NCI-H510A treated with DMSO at 0.1 percent for 48 hours (cell line): ENCODE measurements around the gene CCDC28B.
A peak's percentile ranks its signal among the peaks of the same experiment; 100 is the strongest.

Experiments
- DNase-seq: peaks from one replicate; lab custom pipeline; 2025; lab: John Stamatoyannopoulos, UW

CCDC28B gene

GRCh38 chr1:32221980-32222755 is 21.8 kb downstream of the CCDC28B start, which contains the start of the genes EIF3I and TMEM234:
EIF3I (plus strand) TSS chr1:32222407; CDS start chr1:32222442, 35 bp downstream.
TMEM234 (minus strand) TSS chr1:32222353; CDS start chr1:32222322, 31 bp downstream.
- peak; percentile 72 for DNase-seq

- DNase-seq = no peak
These were observed 23.3 kb downstream of the CCDC28B start for GRCh38 chr1:32223683-32224082.

- DNase-seq = no peak
These were observed 23.9 kb downstream of the CCDC28B start for GRCh38 chr1:32224285-32224684.

GRCh38 chr1:32228771-32229170 is 28.4 kb downstream of the CCDC28B start:
- no peak for DNase-seq

GRCh38 chr1:32231843-32232432 is 31.5 kb downstream of the CCDC28B start:
- DNase-seq = no peak

- no peak for DNase-seq
These were observed 32.3 kb downstream of the CCDC28B start for GRCh38 chr1:32232558-32233304.

GRCh38 chr1:32234792-32235191 is 34.4 kb downstream of the CCDC28B start:
- DNase-seq = no peak

- DNase-seq = peak; percentile 32
These were observed 38.9 kb downstream of the CCDC28B start for GRCh38 chr1:32239337-32239736.

- no peak for DNase-seq
These were observed 39.4 kb downstream of the CCDC28B start for GRCh38 chr1:32239790-32240139.

- peak; percentile 79 for DNase-seq
These were observed 40.0 kb downstream of the CCDC28B start for GRCh38 chr1:32240140-32240951.

GRCh38 chr1:32241001-32241763 is 40.8 kb downstream of the CCDC28B start:
- DNase-seq = peak; percentile 39

- no peak for DNase-seq
These were observed 42.0 kb downstream of the CCDC28B start for GRCh38 chr1:32242341-32242851.

GRCh38 chr1:32246888-32247273 is 46.5 kb downstream of the CCDC28B start, which contains the start of gene FAM167B:
FAM167B (plus strand) TSS chr1:32247222; CDS start chr1:32247422, 200 bp downstream.
- no peak for DNase-seq

GRCh38 chr1:32247452-32247851 is 47.1 kb downstream of the CCDC28B start:
- DNase-seq = no peak

- DNase-seq = peak; percentile 75
These were observed 47.8 kb downstream of the CCDC28B start for GRCh38 chr1:32247983-32248889.

- no peak for DNase-seq
These were observed 49.6 kb downstream of the CCDC28B start for GRCh38 chr1:32249831-32250525.

- DNase-seq = no peak
These were observed 50.7 kb downstream of the CCDC28B start, which contains the start of gene LCK for GRCh38 chr1:32250893-32251716. LCK (plus strand) TSS chr1:32251265; CDS start chr1:32274330, 23,065 bp downstream.
